CD4-positive, alpha-beta T cell (primary cell): ENCODE measurements around the gene FMNL2. TPM values are rescaled to one million over a fixed set of nuclear protein-coding genes. Genes with fewer than 3 reads are reported as not detected.
A peak's percentile ranks its signal among the peaks of the same experiment; 100 is the strongest.

Source experiments
- ATAC-seq: fragments of 200-7000 bp; cut with Tn5 transposase; one replicate; pipeline ENCODE4 v1.10.0; 2022; ENCODE audit warnings: mild to moderate bottlenecking; ENCODE audit not compliant: poor library complexity
- CTCF ChIA-PET: fragments of 350-600 bp; sonication (Branson Sonifier 250); formaldehyde crosslinking; loops from one replicate; lab custom pipeline; 2021; ENCODE audit warnings: antibody characterized with exemption, inconsistent platforms; lab: Charles Lee
- POLR2A ChIA-PET: fragments of 350-600 bp; sonication (Branson Sonifier 250); formaldehyde crosslinking; loops from one replicate; lab custom pipeline; 2021; ENCODE audit warnings: antibody characterized with exemption, inconsistent platforms; lab: Charles Lee
- DNase-seq, 14 experiments: peaks; one replicate each; pipeline ENCODE4 v3.0.0-alpha.2; 2013 to 2020; ENCODE audit warnings: mixed read lengths in 2 of 14
- H3K27ac ChIP-seq, 2 donors: one replicate each; pipeline versions ENCODE4 v1.5.1 to v1.7.0; 2013; ENCODE audit warnings: low read length in 2 of 2, low read depth in 1 of 2, mild to moderate bottlenecking in 1 of 2
- H3K27me3 ChIP-seq, 2 experiments: 1 replicate in 1 of 2; 2 replicates in 1 of 2; pipeline versions ENCODE4 v1.6.1 to v1.7.0; 2013; ENCODE audit warnings: low read length in 2 of 2, control low read depth in 1 of 2, mild to moderate bottlenecking in 1 of 2, moderate library complexity in 1 of 2; ENCODE audit not compliant: insufficient read depth in 2 of 2, control insufficient read depth in 1 of 2
- H3K36me3 ChIP-seq: one replicate; pipeline ENCODE4 v1.6.1; 2013; ENCODE audit warnings: low read length, control low read depth; ENCODE audit not compliant: insufficient read depth
- H3K4me1 ChIP-seq: one replicate; pipeline ENCODE4 v1.6.1; 2013; ENCODE audit warnings: low read length, control low read depth; ENCODE audit not compliant: insufficient read depth
- H3K4me3 ChIP-seq: one replicate; pipeline ENCODE4 v1.5.1; 2013; ENCODE audit warnings: mild to moderate bottlenecking, low read length, moderate library complexity
- H3K9me3 ChIP-seq, 2 experiments: 1 replicate in 1 of 2; 2 replicates in 1 of 2; pipeline versions ENCODE4 v1.6.1 to v1.7.0; 2013; ENCODE audit warnings: low read length in 2 of 2, mild to moderate bottlenecking in 2 of 2, control low read depth in 1 of 2, moderate library complexity in 1 of 2; ENCODE audit not compliant: control insufficient read depth in 1 of 2, insufficient read depth in 1 of 2
- H3K27ac Mint-ChIP-seq: one replicate; pipeline ENCODE4 v1.8.0; 2020; ENCODE audit warnings: mixed read lengths
- H3K27me3 Mint-ChIP-seq: one replicate; pipeline ENCODE4 v1.8.0; 2021; ENCODE audit warnings: mixed read lengths
- H3K36me3 Mint-ChIP-seq: one replicate; pipeline ENCODE4 v1.8.0; 2021; ENCODE audit warnings: low read depth, mixed read lengths
- H3K4me1 Mint-ChIP-seq: one replicate; pipeline ENCODE4 v1.8.0; 2021; ENCODE audit warnings: low read depth, mixed read lengths
- H3K4me3 Mint-ChIP-seq: one replicate; pipeline ENCODE4 v1.8.0; 2020; ENCODE audit warnings: mild to moderate bottlenecking, mixed read lengths
- H3K9me3 Mint-ChIP-seq: one replicate; pipeline ENCODE4 v1.8.0; 2020; ENCODE audit warnings: mixed read lengths
- CTCF ChIP-seq: fragments of 200-600 bp; IDR thresholded peaks from one replicate; pipeline ENCODE4 v1.8.0; 2022; ENCODE audit warnings: antibody characterized with exemption, mild to moderate bottlenecking
- intact Hi-C, 2 experiments: fragments of 100-400 bp; cut with DNase I in 1 of 2; cut with micrococcal nuclease in 1 of 2; formaldehyde crosslinking; loops; one replicate each; pipeline versions ENCODE4 v1.15.1 to v1.9.0; 2023 to 2025; cut with DNase I, micrococcal nuclease
- total RNA-seq, 174 experiments: library from RNA in 2 of 174; stranded (reverse) in 2 of 174; gene quantifications; one replicate each; pipeline ENCODE4 v1.2.3 and lab custom pipeline; 2021 to 2026

FMNL2 gene
- total RNA-seq, 2 experiments from 2014 or later, result 0.30 to 0.31 TPM

GRCh38 chr2:152635635-152636298 lies 300.8 kb downstream of the FMNL2 start:
- ChIA-PET CTCF (interaction anchor here (0.9 to 2.5 kb wide), 5 partner anchors 12 to 610 kb away, joined by 3 to 18 read pairs (median 5); partner anchors contain the start of gene STAM2), POLR2A (interaction anchor here (2.3 kb wide), 1 partner anchor 460 kb away, joined by 16 read pairs; the partner anchor contains the start of gene STAM2)
- Mint-ChIP-seq H3K27ac (no peak overlapping the region), H3K4me3 (no peak overlapping the region), H3K27me3 (peaks cover 4% of the 10 kb centered on the region), H3K9me3 (no peaks in the 10 kb centered on the region), H3K36me3 (no peaks in the 10 kb centered on the region), H3K4me1 (no peaks in the 10 kb centered on the region)
- Histone ChIP-seq H3K27ac (no peak overlapping the region), H3K27me3 (no peaks in the 10 kb centered on the region), H3K4me1 (peaks cover 4% of the 10 kb centered on the region), H3K9me3 (no peaks in the 10 kb centered on the region), H3K4me3 (no peak overlapping the region), H3K36me3 (no peaks in the 10 kb centered on the region)
- intact Hi-C loops, result loop anchor here (1.0 to 2.0 kb wide), 3 partner anchors 459 to 599 kb away; no protein-coding TSS in a partner anchor
- DNase-seq (peak; percentile 36 to 79 (median 54)), ATAC-seq (peak; percentile 52)
- peak; percentile 91 for TF ChIP-seq CTCF

DNA sequence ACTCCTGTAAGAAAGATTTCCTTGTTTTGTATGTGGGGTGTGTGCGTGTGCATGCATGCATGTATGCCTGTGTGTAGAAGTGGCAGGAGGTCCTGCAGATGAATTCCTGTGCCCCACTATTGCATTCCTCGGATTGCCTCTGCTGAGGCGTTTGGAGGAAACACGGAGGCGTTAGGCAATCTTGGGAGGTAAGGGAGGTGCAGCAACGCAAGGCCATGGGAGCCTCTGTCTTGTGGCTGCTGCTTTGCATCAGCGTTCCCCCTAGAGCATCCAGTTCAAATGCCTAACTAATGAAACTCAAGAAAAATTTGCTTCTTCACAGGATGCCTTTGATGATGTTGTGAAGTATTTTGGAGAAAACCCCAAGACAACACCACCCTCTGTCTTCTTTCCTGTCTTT lies 302.3 kb downstream of the FMNL2 start:
- peaks cover 4% of the 10 kb centered on the region for H3K27me3 Mint-ChIP-seq
- H3K9me3 Mint-ChIP-seq, result no peaks in the 10 kb centered on the region
- no peak overlapping the region for H3K27ac ChIP-seq
- H3K4me3 Mint-ChIP-seq, result no peak overlapping the region
- no peak for ATAC-seq
- H3K4me1 ChIP-seq, result peaks cover 4% of the 10 kb centered on the region
- no peaks in the 10 kb centered on the region for H3K4me1 Mint-ChIP-seq
- DNase-seq, result no peak
- ChIA-PET POLR2A (no interaction called here), CTCF (no interaction called here)
- no peak for TF ChIP-seq CTCF
- no peaks in the 10 kb centered on the region for H3K36me3 Mint-ChIP-seq
- H3K27me3 ChIP-seq, result no peaks in the 10 kb centered on the region
- intact Hi-C loops, result no loop called here
- no peak overlapping the region for H3K4me3 ChIP-seq
- H3K27ac Mint-ChIP-seq, result no peak overlapping the region
- no peaks in the 10 kb centered on the region for H3K9me3 ChIP-seq
- no peaks in the 10 kb centered on the region for H3K36me3 ChIP-seq

- Mint-ChIP-seq H3K36me3 (no peaks in the 10 kb centered on the region), H3K27me3 (peaks cover 4% of the 10 kb centered on the region), H3K9me3 (no peaks in the 10 kb centered on the region), H3K27ac (no peak overlapping the region), H3K4me3 (no peak overlapping the region), H3K4me1 (no peaks in the 10 kb centered on the region)
- H3K4me3 ChIP-seq, result no peak overlapping the region
- no peak for DNase-seq
- CTCF ChIA-PET, result no interaction called here
- peaks cover 4% of the 10 kb centered on the region for H3K4me1 ChIP-seq
- H3K27ac ChIP-seq, result no peak overlapping the region
- POLR2A ChIA-PET, result interaction anchor here (0.7 kb wide), 1 partner anchor 464 kb away, joined by 3 read pairs; no protein-coding TSS in a partner anchor
- H3K36me3 ChIP-seq, result no peaks in the 10 kb centered on the region
- TF ChIP-seq CTCF, result no peak
- intact Hi-C loops, result no loop called here
- no peak for ATAC-seq
- H3K27me3 ChIP-seq, result no peaks in the 10 kb centered on the region
- no peaks in the 10 kb centered on the region for H3K9me3 ChIP-seq
Observed at GRCh38 chr2:152638056-152638455, 303.1 kb downstream of the FMNL2 start.
